Stomach smooth muscle (tissue), 2 donors: ENCODE measurements around the gene KCNC3.

Source experiments
- H3K27ac ChIP-seq: one replicate; pipeline ENCODE4 v1.7.0; 2013; ENCODE audit warnings: mild to moderate bottlenecking, low read length, inconsistent platforms
- H3K27me3 ChIP-seq, 2 donors: one replicate each; pipeline ENCODE4 v1.7.0; 2013; ENCODE audit warnings: low read length in 2 of 2; ENCODE audit not compliant: insufficient read depth in 2 of 2, control insufficient read depth in 1 of 2
- H3K36me3 ChIP-seq, 2 donors: one replicate each; pipeline ENCODE4 v1.7.0; 2013; ENCODE audit warnings: low read length in 2 of 2; ENCODE audit not compliant: control insufficient read depth in 2 of 2, insufficient read depth in 2 of 2
- H3K4me1 ChIP-seq: one replicate; pipeline ENCODE4 v1.7.0; 2013; ENCODE audit warnings: low read length; ENCODE audit not compliant: control insufficient read depth, insufficient read depth
- H3K4me3 ChIP-seq, 2 donors: one replicate each; pipeline ENCODE4 v1.7.0; 2013; ENCODE audit warnings: low read length in 2 of 2
- H3K9ac ChIP-seq, 2 donors: one replicate each; pipeline ENCODE4 v1.7.0; 2013; ENCODE audit warnings: low read length in 2 of 2, mild to moderate bottlenecking in 1 of 2
- H3K9me3 ChIP-seq, 2 donors: one replicate each; pipeline ENCODE4 v1.7.0; 2013; ENCODE audit warnings: low read length in 2 of 2; ENCODE audit not compliant: control insufficient read depth in 2 of 2
- donor health status: healthy.
- donor health status: Pancreatic carcinoma.

KCNC3 gene

DNA sequence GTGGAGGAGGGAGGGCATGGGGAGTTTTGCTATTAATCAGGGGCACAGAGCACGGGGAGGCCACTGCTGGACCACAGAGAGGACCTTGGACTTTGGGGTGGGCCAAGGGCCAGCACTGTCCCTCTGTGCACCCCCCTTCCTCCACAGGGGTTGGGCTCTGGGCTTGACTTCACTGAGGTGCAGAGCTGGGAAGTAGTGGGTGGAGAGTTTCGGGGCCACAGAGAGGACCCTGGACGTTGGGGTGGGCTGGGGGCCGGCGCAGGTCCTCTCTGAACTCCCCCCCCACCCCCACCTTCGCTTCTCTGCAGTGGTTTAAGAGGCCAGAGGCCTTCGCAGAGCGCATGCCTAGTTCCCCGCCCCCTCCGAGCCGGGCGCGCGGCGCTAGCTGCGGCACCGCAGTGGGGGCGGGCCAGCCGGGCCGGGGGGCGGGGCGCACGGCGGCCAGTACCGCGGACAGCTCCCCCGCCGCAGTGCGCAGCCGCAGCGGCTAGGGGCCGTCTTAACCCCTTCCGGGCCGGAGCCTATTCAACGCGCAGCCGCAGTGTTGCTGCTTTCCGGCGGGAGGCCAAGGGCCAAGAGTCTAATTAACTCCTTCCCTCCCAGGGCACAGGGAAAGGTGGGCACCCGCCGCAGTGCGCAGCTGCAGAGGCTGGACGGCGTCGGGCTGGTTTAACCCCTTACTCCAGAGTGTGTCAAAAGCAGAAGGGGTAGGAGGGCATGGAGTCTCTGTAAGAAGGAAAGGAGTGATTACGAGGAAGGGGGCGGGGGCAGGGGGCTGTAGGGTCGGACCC is 3.7 kb downstream of the KCNC3 start:
- Histone ChIP-seq H3K36me3 (no peaks in the 10 kb centered on the region), H3K4me3 (no peak overlapping the region), H3K9me3 (no peaks in the 10 kb centered on the region), H3K27me3 (peaks cover 28 to 41% of the 10 kb centered on the region in 2 donors), H3K4me1 (peaks cover 11% of the 10 kb centered on the region), H3K27ac (no peak overlapping the region), H3K9ac (no peak overlapping the region)

GRCh38 chr19:50324331-50324730 is 4.8 kb downstream of the KCNC3 start:
- Histone ChIP-seq H3K36me3 (no peaks in the 10 kb centered on the region), H3K27me3 (peaks cover 25 to 35% of the 10 kb centered on the region in 2 donors), H3K4me1 (peaks cover 6% of the 10 kb centered on the region), H3K9me3 (no peaks in the 10 kb centered on the region), H3K9ac (no peak overlapping the region), H3K27ac (no peak overlapping the region), H3K4me3 (no peak overlapping the region)

- no peak overlapping the region for H3K27ac ChIP-seq
- H3K4me1 ChIP-seq, result peaks cover 5% of the 10 kb centered on the region
- H3K9ac ChIP-seq, result no peak overlapping the region
- peaks cover 27 to 35% of the 10 kb centered on the region in 2 donors for H3K27me3 ChIP-seq
- H3K36me3 ChIP-seq, result no peaks in the 10 kb centered on the region
- no peaks in the 10 kb centered on the region for H3K9me3 ChIP-seq
- H3K4me3 ChIP-seq, result no peak overlapping the region
These were observed 5.4 kb downstream of the KCNC3 start for GRCh38 chr19:50323782-50324133.

- Histone ChIP-seq H3K4me3 (no peak overlapping the region), H3K9ac (no peak overlapping the region), H3K27me3 (peaks cover 27 to 32% of the 10 kb centered on the region in 2 donors), H3K36me3 (no peaks in the 10 kb centered on the region), H3K9me3 (no peaks in the 10 kb centered on the region), H3K27ac (no peak overlapping the region), H3K4me1 (peaks cover 5% of the 10 kb centered on the region)
These were observed 6.0 kb downstream of the KCNC3 start for GRCh38 chr19:50322931-50323781.

- H3K27me3 ChIP-seq, result peaks cover 24 to 26% of the 10 kb centered on the region in 2 donors
These were observed 6.9 kb downstream of the KCNC3 start for GRCh38 chr19:50322234-50322633.

DNA sequence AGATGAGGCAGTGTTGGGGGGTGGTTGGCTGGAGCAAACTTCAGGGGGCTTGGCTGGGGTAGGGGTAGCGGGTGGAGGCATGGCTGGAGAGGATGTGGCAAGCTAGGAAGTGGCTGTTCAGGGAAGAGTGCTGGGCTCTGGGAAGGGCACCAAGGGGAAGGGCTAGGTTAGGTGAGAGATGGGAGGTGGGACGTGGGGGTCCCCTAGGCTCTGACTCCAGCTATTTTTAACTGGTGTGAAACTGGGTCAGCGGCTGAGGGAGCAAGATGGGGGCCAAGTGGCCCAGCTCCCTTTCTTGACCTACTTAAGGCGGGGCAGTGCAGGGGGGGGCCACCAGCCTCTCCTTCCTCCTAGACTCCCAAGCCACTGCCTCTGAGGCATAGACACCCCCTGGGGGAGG is 7.3 kb downstream of the KCNC3 start:
- H3K4me3 ChIP-seq, result no peak overlapping the region

More at GRCh38 chr19:50322234-50322633, 6.9 kb downstream of the KCNC3 start:
- no peak overlapping the region for H3K4me3 ChIP-seq
- H3K9me3 ChIP-seq, result no peaks in the 10 kb centered on the region
- peaks cover 5% of the 10 kb centered on the region for H3K4me1 ChIP-seq
- no peaks in the 10 kb centered on the region for H3K36me3 ChIP-seq
- no peak overlapping the region for H3K9ac ChIP-seq
- H3K27ac ChIP-seq, result no peak overlapping the region

GRCh38 chr19:50320596-50320995 is 8.6 kb downstream of the KCNC3 start:
- Histone ChIP-seq H3K36me3 (no peaks in the 10 kb centered on the region), H3K27me3 (peaks cover 14 to 15% of the 10 kb centered on the region in 2 donors), H3K9me3 (no peaks in the 10 kb centered on the region), H3K4me1 (no peaks in the 10 kb centered on the region), H3K4me3 (no peak overlapping the region), H3K9ac (no peak overlapping the region), H3K27ac (no peak overlapping the region)

More for the DNA sequence above, 7.3 kb downstream of the KCNC3 start:
- Histone ChIP-seq H3K27ac (no peak overlapping the region), H3K36me3 (no peaks in the 10 kb centered on the region), H3K4me1 (peaks cover 5% of the 10 kb centered on the region), H3K9ac (no peak overlapping the region), H3K27me3 (peaks cover 20 to 22% of the 10 kb centered on the region in 2 donors), H3K9me3 (no peaks in the 10 kb centered on the region)

DNA sequence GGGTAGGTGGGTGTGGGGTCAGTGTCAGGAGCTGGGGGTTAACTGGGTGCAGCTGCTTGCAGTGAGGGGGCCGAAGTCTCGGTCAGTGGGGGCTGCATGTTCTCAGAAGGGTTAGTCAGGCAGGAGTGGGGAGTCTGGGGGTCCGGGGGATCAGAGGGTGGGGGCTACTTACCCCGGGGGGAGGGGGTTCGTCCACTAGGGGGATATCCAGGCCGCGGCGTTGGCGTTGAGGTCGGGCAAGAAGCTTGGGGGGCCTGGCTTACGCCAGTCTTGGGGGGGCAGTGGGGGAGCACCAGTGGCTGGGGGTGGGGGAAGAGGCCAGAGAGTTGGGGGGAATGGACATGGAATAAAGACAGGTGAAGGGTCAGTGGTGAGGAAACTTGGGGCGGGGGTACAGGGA is 9.1 kb downstream of the KCNC3 start:
- H3K27ac ChIP-seq, result no peak overlapping the region
- peaks cover 13 to 16% of the 10 kb centered on the region in 2 donors for H3K27me3 ChIP-seq
- H3K9me3 ChIP-seq, result no peaks in the 10 kb centered on the region
- no peak overlapping the region for H3K4me3 ChIP-seq
- no peaks in the 10 kb centered on the region for H3K36me3 ChIP-seq
- no peak overlapping the region for H3K9ac ChIP-seq
- H3K4me1 ChIP-seq, result no peaks in the 10 kb centered on the region

DNA sequence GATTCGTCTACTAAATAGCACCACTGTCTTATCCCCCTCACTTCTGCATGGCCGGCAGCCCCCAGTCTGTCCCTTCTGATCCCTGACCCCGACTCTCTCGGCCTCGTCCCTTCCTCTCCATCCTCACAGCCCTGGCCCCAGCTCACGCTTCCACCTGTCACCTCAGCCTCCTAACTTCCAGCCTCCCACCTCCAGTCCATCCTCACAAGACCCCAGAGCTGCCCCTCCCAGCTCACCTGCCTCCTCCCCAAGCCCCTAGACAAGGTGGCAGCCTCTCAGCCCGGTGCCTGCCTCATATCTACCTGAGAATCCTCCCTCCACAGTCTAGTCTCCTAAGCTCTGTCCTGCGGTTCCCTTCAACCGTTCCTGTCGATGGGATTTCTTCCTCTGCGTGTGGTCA is 10.0 kb downstream of the KCNC3 start:
- Histone ChIP-seq H3K9me3 (no peaks in the 10 kb centered on the region), H3K36me3 (no peaks in the 10 kb centered on the region), H3K9ac (no peak overlapping the region), H3K27ac (no peak overlapping the region), H3K4me1 (no peaks in the 10 kb centered on the region), H3K27me3 (peaks cover 14 to 25% of the 10 kb centered on the region in 2 donors), H3K4me3 (no peak overlapping the region)

DNA sequence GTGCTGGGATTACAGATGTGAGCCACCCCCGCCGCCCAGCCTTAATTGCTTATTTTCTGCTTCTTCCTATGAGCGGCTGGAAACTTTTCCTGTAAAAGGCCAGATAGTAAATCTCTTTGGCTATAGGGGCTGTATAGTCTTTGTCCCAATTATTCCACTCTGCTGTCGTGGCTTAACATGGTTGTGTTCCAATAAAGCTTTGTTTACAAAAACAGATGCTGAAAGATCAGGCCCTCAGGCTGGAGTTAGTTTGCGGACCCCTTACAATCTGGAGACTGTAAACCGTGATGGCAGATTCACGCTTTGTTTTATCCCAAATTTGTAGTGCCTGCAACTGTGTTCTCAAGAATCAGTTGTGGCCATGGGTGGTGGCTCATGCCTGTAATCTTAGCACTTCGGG is 10.7 kb downstream of the KCNC3 start:
- Histone ChIP-seq H3K36me3 (no peaks in the 10 kb centered on the region), H3K9me3 (no peaks in the 10 kb centered on the region), H3K9ac (no peak overlapping the region), H3K27ac (no peak overlapping the region), H3K4me3 (no peak overlapping the region), H3K27me3 (peaks cover 18 to 31% of the 10 kb centered on the region in 2 donors), H3K4me1 (no peaks in the 10 kb centered on the region)
